HEK293T (cell line): ENCODE data around the gene BACH2.

Experiments used
- CTCF ChIA-PET: fragments of 350-600 bp; formaldehyde crosslinking; extraction: SDS; loops from one replicate; lab custom pipeline; 2021; ENCODE audit warnings: antibody characterized with exemption, inconsistent platforms; lab: Yijun Ruan, JAX
- POLR2A ChIA-PET: fragments of 350-600 bp; formaldehyde crosslinking; extraction: SDS; loops from one replicate; lab custom pipeline; 2020; ENCODE audit warnings: antibody characterized with exemption, inconsistent platforms; lab: Yijun Ruan, JAX
- DNase-seq: peaks from one replicate; pipeline ENCODE4 v3.0.0; 2012; ENCODE audit warnings: mixed read lengths; ENCODE audit errors: extremely low spot score
- ARNT ChIP-seq: fragments of 450-650 bp; IDR thresholded peaks from 2 replicates; pipeline ENCODE4 v1.6.1; 2017; ENCODE audit warnings: mild to moderate bottlenecking
- BHLHE40 ChIP-seq: fragments of 450-650 bp; IDR thresholded peaks from 2 replicates; pipeline ENCODE4 v1.6.1; 2016; ENCODE audit warnings: mild to moderate bottlenecking, moderate library complexity, borderline replicate concordance
- CTBP1 ChIP-seq: fragments of 450-650 bp; IDR thresholded peaks from 2 replicates; pipeline ENCODE4 v1.6.1; 2016; ENCODE audit warnings: borderline replicate concordance
- ELF4 ChIP-seq: fragments of 450-650 bp; IDR thresholded peaks from 2 replicates; pipeline ENCODE4 v1.6.1; 2017; ENCODE audit warnings: antibody characterized with exemption
- FOXA1 ChIP-seq: fragments of 450-650 bp; IDR thresholded peaks from 2 replicates; pipeline ENCODE4 v1.6.1; 2016; ENCODE audit warnings: mild to moderate bottlenecking
- FOXK2 ChIP-seq: fragments of 450-650 bp; IDR thresholded peaks from 2 replicates; pipeline ENCODE4 v1.6.1; 2016; ENCODE audit warnings: mild to moderate bottlenecking
- FOXM1 ChIP-seq: fragments of 450-650 bp; IDR thresholded peaks from 2 replicates; pipeline ENCODE4 v1.6.1; 2017; ENCODE audit warnings: mild to moderate bottlenecking, borderline replicate concordance
- HDGF ChIP-seq: fragments of 450-650 bp; IDR thresholded peaks from 2 replicates; pipeline ENCODE4 v1.6.1; 2017; ENCODE audit warnings: antibody characterized with exemption, borderline replicate concordance
- L3MBTL2 ChIP-seq: fragments of 450-650 bp; conservative IDR thresholded peaks from 2 replicates; pipeline ENCODE4 v1.6.1; 2016; ENCODE audit warnings: mild to moderate bottlenecking
- LEF1 ChIP-seq: fragments of 450-650 bp; IDR thresholded peaks from 2 replicates; pipeline ENCODE4 v1.6.1; 2017; ENCODE audit warnings: mild to moderate bottlenecking, borderline replicate concordance
- NFRKB ChIP-seq: fragments of 450-650 bp; IDR thresholded peaks from 2 replicates; pipeline ENCODE4 v1.6.1; 2016; ENCODE audit warnings: mild to moderate bottlenecking, moderate library complexity
- SP1 ChIP-seq: fragments of 450-650 bp; IDR thresholded peaks from 2 replicates; pipeline ENCODE4 v1.6.1; 2017
- SUZ12 ChIP-seq: fragments of 450-650 bp; IDR thresholded peaks from 2 replicates; pipeline ENCODE4 v1.6.1; 2016; ENCODE audit warnings: mild to moderate bottlenecking
- TARDBP ChIP-seq: fragments of 450-650 bp; IDR thresholded peaks from 2 replicates; pipeline ENCODE4 v1.6.1; 2016
- ZNF384 ChIP-seq: fragments of 450-650 bp; IDR thresholded peaks from 2 replicates; pipeline ENCODE4 v1.6.1; 2016
- TF ChIP-seq, protein P1 (sequence below): fragments of 450-650 bp; IDR thresholded peaks from 2 replicates; pipeline ENCODE4 v1.6.1; 2016

BACH2 gene

GRCh38 chr6:89970609-89971337 lies 325.9 kb downstream of the BACH2 start:
- ChIA-PET POLR2A (no interaction called here), CTCF (interaction anchor here (0.7 kb wide), 1 partner anchor 31 kb away, joined by 4 read pairs; no protein-coding TSS in a partner anchor)
- peak; percentile 66 for DNase-seq
- TF ChIP-seq ARNT: no peak
- no peak for TF ChIP-seq FOXA1
- no peak for TF ChIP-seq FOXK2
- TF ChIP-seq HDGF: no peak
- no peak for TF ChIP-seq SUZ12
- no peak for TF ChIP-seq TARDBP
- no peak for TF ChIP-seq BHLHE40

- ChIA-PET CTCF (no interaction called here), POLR2A (no interaction called here)
- TF ChIP-seq, protein P1, sequence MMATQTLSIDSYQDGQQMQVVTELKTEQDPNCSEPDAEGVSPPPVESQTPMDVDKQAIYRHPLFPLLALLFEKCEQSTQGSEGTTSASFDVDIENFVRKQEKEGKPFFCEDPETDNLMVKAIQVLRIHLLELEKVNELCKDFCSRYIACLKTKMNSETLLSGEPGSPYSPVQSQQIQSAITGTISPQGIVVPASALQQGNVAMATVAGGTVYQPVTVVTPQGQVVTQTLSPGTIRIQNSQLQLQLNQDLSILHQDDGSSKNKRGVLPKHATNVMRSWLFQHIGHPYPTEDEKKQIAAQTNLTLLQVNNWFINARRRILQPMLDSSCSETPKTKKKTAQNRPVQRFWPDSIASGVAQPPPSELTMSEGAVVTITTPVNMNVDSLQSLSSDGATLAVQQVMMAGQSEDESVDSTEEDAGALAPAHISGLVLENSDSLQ: no peak
- TF ChIP-seq HDGF: no peak
- no peak for TF ChIP-seq BHLHE40
- no peak for TF ChIP-seq ZNF384
- TF ChIP-seq SUZ12: no peak
- no peak for TF ChIP-seq NFRKB
- no peak for TF ChIP-seq TARDBP
- no peak for DNase-seq
Observed at GRCh38 chr6:89970072-89970471, 326.6 kb downstream of the BACH2 start.

DNA sequence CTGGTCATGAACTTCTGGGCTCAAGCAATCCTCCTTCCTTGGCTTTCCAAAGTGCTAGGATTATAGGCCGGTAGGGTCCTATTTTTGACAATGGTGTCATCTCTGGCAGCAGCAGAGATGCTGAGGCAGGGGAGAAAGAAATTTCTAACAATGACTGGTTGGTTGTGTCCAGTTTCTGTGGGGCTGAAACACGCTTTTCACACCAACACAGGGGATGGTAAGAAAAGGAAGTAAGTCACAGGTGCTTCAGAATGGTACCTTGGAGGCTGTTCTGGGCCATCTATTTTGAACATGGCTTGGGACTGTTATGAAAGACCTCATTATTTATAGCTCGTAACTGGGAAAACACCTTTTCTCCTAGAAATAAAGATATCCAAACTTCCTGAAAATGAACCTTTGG lies 329.7 kb downstream of the BACH2 start:
- DNase-seq: no peak
- ChIA-PET CTCF (no interaction called here), POLR2A (no interaction called here)
- TF ChIP-seq, protein P1: no peak
- TF ChIP-seq FOXA1: no peak
- TF ChIP-seq ZNF384: no peak
- no peak for TF ChIP-seq ARNT
- no peak for TF ChIP-seq L3MBTL2
- TF ChIP-seq FOXM1: no peak
- no peak for TF ChIP-seq FOXK2
- no peak for TF ChIP-seq BHLHE40
- TF ChIP-seq CTBP1: no peak
- TF ChIP-seq LEF1: no peak
- TF ChIP-seq ELF4: no peak
- TF ChIP-seq HDGF: no peak
- no peak for TF ChIP-seq TARDBP
- TF ChIP-seq SP1: no peak
- TF ChIP-seq SUZ12: no peak
- no peak for TF ChIP-seq NFRKB

GRCh38 chr6:89966228-89966544 lies 330.5 kb downstream of the BACH2 start:
- ChIA-PET POLR2A (no interaction called here), CTCF (no interaction called here)
- TF ChIP-seq BHLHE40: no peak
- TF ChIP-seq CTBP1: no peak
- no peak for TF ChIP-seq SP1

DNA sequence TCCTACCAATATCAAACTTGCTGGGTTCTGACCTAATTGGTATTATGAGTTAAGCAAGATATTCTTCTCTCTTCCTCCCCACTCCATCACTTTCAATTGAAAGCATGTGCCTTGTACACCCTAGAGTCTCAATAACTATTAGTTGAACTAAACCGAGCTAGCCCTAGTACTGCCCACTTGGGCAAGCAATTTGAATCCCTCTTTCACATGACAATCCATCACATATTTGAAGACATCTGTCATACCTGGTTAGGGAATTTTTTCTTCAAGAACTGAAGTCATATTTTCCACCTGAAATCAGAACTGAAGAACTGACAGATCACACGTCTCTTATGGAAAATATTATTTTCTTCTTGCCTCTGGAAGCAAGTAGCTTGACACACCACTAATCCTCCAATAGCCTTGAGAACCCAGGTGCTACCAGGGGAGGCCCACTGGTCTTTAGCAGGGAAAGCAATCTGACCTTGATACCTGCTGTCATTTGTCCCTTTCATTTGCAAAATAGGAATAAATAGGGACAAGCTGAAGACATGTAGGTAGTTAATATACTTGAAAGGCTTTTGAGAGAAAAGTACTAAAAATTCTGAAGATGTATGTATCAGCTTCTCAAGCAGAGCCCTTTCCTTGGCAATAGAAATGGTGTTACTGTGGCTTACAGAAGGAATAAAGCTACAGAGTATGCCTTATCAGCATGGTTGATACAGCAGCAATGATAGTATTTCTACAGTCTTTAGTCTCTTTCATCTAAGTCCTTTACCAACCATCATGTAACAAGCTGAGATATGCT lies 331.0 kb downstream of the BACH2 start:
- CTCF ChIA-PET: no interaction called here
- POLR2A ChIA-PET: no interaction called here
- DNase-seq: no peak
- TF ChIP-seq, protein P1: no peak
- TF ChIP-seq SP1 (no peak), ARNT (no peak), LEF1 (no peak), CTBP1 (no peak), TARDBP (no peak), FOXK2 (no peak), BHLHE40 (no peak), NFRKB (no peak), FOXM1 (no peak), SUZ12 (no peak)

More at GRCh38 chr6:89966228-89966544, 330.5 kb downstream of the BACH2 start:
- no peak for DNase-seq

GRCh38 chr6:89963391-89963790 lies 333.3 kb downstream of the BACH2 start:
- DNase-seq: no peak
- TF ChIP-seq BHLHE40 (no peak), SUZ12 (no peak), FOXM1 (no peak), FOXK2 (no peak)
- ChIA-PET POLR2A (no interaction called here), CTCF (no interaction called here)

DNA sequence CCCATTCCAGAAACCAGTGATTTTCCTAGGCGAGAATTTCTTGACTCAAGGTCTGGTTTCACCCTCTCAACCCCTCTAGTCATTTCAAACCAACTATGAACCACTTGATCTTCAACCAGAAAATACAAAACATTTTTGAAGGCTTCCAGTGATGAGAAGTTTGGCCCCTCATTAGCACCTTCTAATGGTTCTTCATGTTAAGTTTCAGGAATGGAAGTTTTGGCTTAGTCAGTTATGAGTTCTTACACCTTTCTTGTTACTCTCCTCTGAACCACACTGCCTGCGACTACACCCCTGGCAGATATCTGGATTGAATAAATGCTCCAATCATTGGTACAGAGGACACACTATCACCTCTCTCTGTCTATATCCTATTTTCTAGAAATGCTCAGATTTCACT lies 335.2 kb downstream of the BACH2 start:
- DNase-seq: no peak
- ChIA-PET CTCF (interaction anchor here (1.4 kb wide), 1 partner anchor 21 kb away, joined by 6 read pairs; no protein-coding TSS in a partner anchor), POLR2A (no interaction called here)
- TF ChIP-seq FOXA1 (no peak), LEF1 (no peak), FOXM1 (no peak), ELF4 (no peak), ZNF384 (no peak), ARNT (no peak), BHLHE40 (no peak), NFRKB (no peak), L3MBTL2 (no peak)
